ENCODE data around the gene CCN5. TPM values are rescaled to one million over a fixed set of nuclear protein-coding genes. Genes with fewer than 3 reads are reported as not detected.
A peak's percentile ranks its signal among the peaks of the same experiment; 100 is the strongest.

The CCN5 gene
- total and polyA plus RNA-seq, 2 of the 8 experiments (the other 6 are each of a cell fraction or from before 2014, with no cell fraction given): not detected

- peaks cover 0 to 14% (median 3%) of the 10 kb centered on the region in 4 experiments; a peak in 5 of 7 replicates for H3K4me1 ChIP-seq (replicated peaks in 1 of 4; ENCODE audit: control insufficient read depth in 3 of 4, insufficient read depth in 4 of 4, low read length in 3 of 4)
- H4K91ac ChIP-seq (replicated peaks; ENCODE audit: insufficient read length, low read length): no peak overlapping the region
- H3K79me1 ChIP-seq (ENCODE audit: low read depth, low read length): no peaks in the 10 kb centered on the region
- FAIRE-seq: no peak
- H3K18ac ChIP-seq (ENCODE audit: extremely low read depth, low read length): no peak overlapping the region
- H4K20me1 ChIP-seq (replicated peaks in 1 of 2; ENCODE audit: control insufficient read depth in 1 of 2, insufficient read depth in 2 of 2, low read length in 2 of 2): no peaks in the 10 kb centered on the region
- WGBS, 2 experiments (ENCODE audit: extremely low coverage in 1 of 2, insufficient coverage in 1 of 2, insufficient read length in 1 of 2, insufficient replicate concordance in 2 of 2, low coverage in 1 of 2, low lambda C conversion rate in 2 of 2, missing lambda C conversion rate in 1 of 2): 87% methylated on average over 3 of the region's 3 CpGs; no CpG with 5 or more reads in 1 of the 2 experiments
- H2BK120ac ChIP-seq (replicated peaks; ENCODE audit: low read depth, low read length): no peak overlapping the region
- H2BK20ac ChIP-seq (ENCODE audit: low read length): no peak overlapping the region
- H2BK5ac ChIP-seq (ENCODE audit: low read depth, low read length): no peak overlapping the region
- H3K56ac ChIP-seq (replicated peaks; ENCODE audit: insufficient read length, low read depth, low read length): no peak overlapping the region
- no peak overlapping the region for H3K14ac ChIP-seq (ENCODE audit: insufficient read length)
- no peak overlapping the region for H2AFZ ChIP-seq (ENCODE audit: low read length)
- H4K5ac ChIP-seq (ENCODE audit: insufficient read length, low read depth, low read length): no peak overlapping the region
- no peak overlapping the region for H3K4ac ChIP-seq (replicated peaks; ENCODE audit: insufficient read length, low read depth, low read length)
- H3K4me3 ChIP-seq (ENCODE audit: extremely low read depth in 1 of 4, insufficient read depth in 2 of 4, low read depth in 3 of 4, low read length in 4 of 4): no peak overlapping the region
- no peak overlapping the region for H2BK12ac ChIP-seq (ENCODE audit: low read depth, low read length)
- H3K27me3 ChIP-seq (replicated peaks in 1 of 4; ENCODE audit: control insufficient read depth in 3 of 4, extremely low read depth in 1 of 4, insufficient read depth in 3 of 4, low read length in 3 of 4): peaks cover 2 to 33% (median 23%) of the 10 kb centered on the region in 4 experiments
- no peak overlapping the region for H3K4me2 ChIP-seq (ENCODE audit: insufficient read depth in 1 of 2, low read depth in 2 of 2, low read length in 2 of 2)
- peaks cover 11% of the 10 kb centered on the region; the same call in 1 of the 2 replicates for H3K23me2 ChIP-seq (ENCODE audit: low read depth, low read length)
- H2BK15ac ChIP-seq (ENCODE audit: low read length): no peak overlapping the region
- POLR2A ChIA-PET (ENCODE audit: partially characterized antibody): interaction anchor here (0.6 to 1.4 kb wide), 6 partner anchors 9 to 155 kb away, joined by 3 to 4 read pairs (median 3); no protein-coding TSS in a partner anchor
- H3K79me2 ChIP-seq (ENCODE audit: control insufficient read depth in 1 of 2, insufficient read depth in 2 of 2, low read length in 2 of 2): no peaks in the 10 kb centered on the region
- H3K9me3 ChIP-seq (ENCODE audit: insufficient read depth in 2 of 2, low read depth in 1 of 2, low read length in 1 of 2): no peaks in the 10 kb centered on the region
- CTCF ChIA-PET (ENCODE audit: partially characterized antibody): interaction anchor here (0.6 to 15.1 kb wide), 55 partner anchors 9 to 302 kb away, joined by 3 to 256 read pairs (median 4); partner anchors contain the start of gene RIMS4
- no peak overlapping the region for H4K8ac ChIP-seq (ENCODE audit: extremely low read depth, insufficient read depth, low read length)
- no peak for DNase-seq (ENCODE audit: low read depth in 1 of 2, low spot score in 2 of 2)
- no peaks in the 10 kb centered on the region for H3K36me3 ChIP-seq (ENCODE audit: control insufficient read depth in 2 of 4, insufficient read depth in 4 of 4, low read length in 3 of 4)
- H3K27ac ChIP-seq (ENCODE audit: low read depth, low read length): no peak overlapping the region
- no peak overlapping the region for H3K23ac ChIP-seq (ENCODE audit: insufficient read length)
- no peak overlapping the region for H2AK5ac ChIP-seq (ENCODE audit: low read depth, low read length)
- H3K9ac ChIP-seq (replicated peaks in 1 of 4; ENCODE audit: extremely low read depth in 1 of 4, low read depth in 3 of 4, low read length in 3 of 4): no peak overlapping the region
- peak in 1 of 3 experiments; percentile 26; a peak in 1 of 4 replicates for TF ChIP-seq CTCF (IDR thresholded peaks at IDR 0.05; ENCODE audit: control extremely low read depth in 1 of 3, insufficient read depth in 1 of 3, low read depth in 1 of 3, low read length in 3 of 3)
- no peak for TF ChIP-seq CBX5 (IDR thresholded peaks at IDR 0.05; ENCODE audit: low read depth, low read length)
Observed at GRCh38 chr20:44748005-44748370, 32.8 kb downstream of the CCN5 start.

All from H1 (cell line).